AG04449 (cell line): ENCODE results near the gene SEC61B.
A peak's percentile ranks its signal among the peaks of the same experiment; 100 is the strongest.

Experiments
- CTCF ChIA-PET: fragments of 350-600 bp; formaldehyde crosslinking; extraction: SDS; loops from one replicate; lab custom pipeline; 2021; ENCODE audit warnings: antibody characterized with exemption; lab: Yijun Ruan, JAX
- POLR2A ChIA-PET: fragments of 400-600, 350-600 bp; formaldehyde crosslinking; extraction: SDS; loops from one replicate; lab custom pipeline; 2020; ENCODE audit warnings: antibody characterized with exemption, inconsistent platforms; lab: Yijun Ruan, JAX
- DNase-seq: peaks from one replicate; pipeline ENCODE4 v3.0.0-alpha.2; 2010; ENCODE audit warnings: low read depth, low spot score
- H3K4me3 ChIP-seq: 2 replicates; pipeline ENCODE4 v1.5.1; 2011; ENCODE audit warnings: low read depth, mild to moderate bottlenecking, control low read depth, low read length
- TF ChIP-seq, protein P1 (sequence below): IDR thresholded peaks from one replicate; pipeline ENCODE4 v1.5.1; 2011; ENCODE audit warnings: mild to moderate bottlenecking, moderate library complexity, low read length, control low read depth, inconsistent platforms; ENCODE audit not compliant: insufficient read depth; ENCODE audit errors: missing control alignments

Gene SEC61B

DNA sequence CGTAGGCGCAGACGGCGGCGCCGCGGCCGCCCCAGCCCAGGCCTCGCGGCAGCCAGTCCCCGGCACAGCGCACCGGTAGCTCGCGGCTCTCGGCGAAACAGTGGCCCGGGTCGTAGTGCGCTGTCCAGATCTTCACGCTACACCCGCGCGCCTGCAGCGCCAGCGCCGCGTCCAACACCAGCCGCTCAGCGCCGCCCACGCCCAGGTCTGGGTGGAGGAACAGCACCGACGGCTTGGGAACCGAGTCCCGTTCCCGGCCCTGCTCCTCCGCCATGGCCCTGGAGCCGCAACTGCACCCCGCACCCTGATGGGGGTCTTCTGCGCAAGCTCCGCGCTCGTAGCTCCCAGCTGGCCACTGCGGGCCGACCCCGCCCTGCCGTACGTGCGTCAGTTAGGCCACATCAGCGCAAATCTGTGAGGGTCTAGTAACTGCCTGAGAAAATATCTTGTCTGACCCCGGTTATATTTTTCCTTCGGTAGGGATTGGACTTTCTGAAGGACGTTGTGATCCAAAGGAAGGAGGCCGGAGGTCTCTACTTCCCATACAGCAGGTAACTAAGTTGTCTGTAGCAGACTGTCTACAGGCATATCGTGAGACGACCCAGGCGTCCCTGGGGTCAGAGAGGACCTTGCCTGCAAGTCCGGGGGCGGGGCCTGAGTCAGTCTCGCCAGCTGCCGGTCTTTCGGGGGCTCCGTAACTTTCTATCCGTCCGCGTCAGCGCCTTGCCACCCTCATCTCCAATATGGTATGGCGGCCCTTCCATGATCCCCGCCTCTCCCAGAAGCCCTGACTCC lies at the start of gene SEC61B, which contains the start of gene ALG2:
Gene SEC61B (plus strand): TSS at position 662 of the 795 bp plus-strand sequence. CDS start 82 bp downstream, at position 744.
Gene ALG2 (minus strand): TSS at position 322 of the 795 bp plus-strand sequence. CDS start 48 bp downstream, at position 274.
- ChIA-PET POLR2A (interaction anchor here (0.5 to 1.8 kb wide), 9 partner anchors 10 to 1083 kb away, joined by 3 to 8 read pairs (median 3); no protein-coding TSS in a partner anchor), CTCF (interaction anchor here (1.0 to 7.6 kb wide), 6 partner anchors 10 to 223 kb away, joined by 3 to 37 read pairs (median 3); no protein-coding TSS in a partner anchor)
- TF ChIP-seq, protein P1, sequence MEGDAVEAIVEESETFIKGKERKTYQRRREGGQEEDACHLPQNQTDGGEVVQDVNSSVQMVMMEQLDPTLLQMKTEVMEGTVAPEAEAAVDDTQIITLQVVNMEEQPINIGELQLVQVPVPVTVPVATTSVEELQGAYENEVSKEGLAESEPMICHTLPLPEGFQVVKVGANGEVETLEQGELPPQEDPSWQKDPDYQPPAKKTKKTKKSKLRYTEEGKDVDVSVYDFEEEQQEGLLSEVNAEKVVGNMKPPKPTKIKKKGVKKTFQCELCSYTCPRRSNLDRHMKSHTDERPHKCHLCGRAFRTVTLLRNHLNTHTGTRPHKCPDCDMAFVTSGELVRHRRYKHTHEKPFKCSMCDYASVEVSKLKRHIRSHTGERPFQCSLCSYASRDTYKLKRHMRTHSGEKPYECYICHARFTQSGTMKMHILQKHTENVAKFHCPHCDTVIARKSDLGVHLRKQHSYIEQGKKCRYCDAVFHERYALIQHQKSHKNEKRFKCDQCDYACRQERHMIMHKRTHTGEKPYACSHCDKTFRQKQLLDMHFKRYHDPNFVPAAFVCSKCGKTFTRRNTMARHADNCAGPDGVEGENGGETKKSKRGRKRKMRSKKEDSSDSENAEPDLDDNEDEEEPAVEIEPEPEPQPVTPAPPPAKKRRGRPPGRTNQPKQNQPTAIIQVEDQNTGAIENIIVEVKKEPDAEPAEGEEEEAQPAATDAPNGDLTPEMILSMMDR = no peak
- peak within 1 kb of the TSS; percentile 92 for H3K4me3 ChIP-seq
- DNase-seq = peak; percentile 77

GRCh38 chr9:99173570-99174504 lies 48.2 kb upstream of the SEC61B start:
- POLR2A ChIA-PET = no interaction called here
- DNase-seq = no peak
- TF ChIP-seq, protein P1 = no peak
- H3K4me3 ChIP-seq = no peak overlapping the region
- CTCF ChIA-PET = interaction anchor here (1.1 to 7.8 kb wide), 4 partner anchors 9 to 17 kb away, joined by 3 to 57 read pairs (median 12); no protein-coding TSS in a partner anchor

- TF ChIP-seq, protein P1 = no peak
- ChIA-PET CTCF (interaction anchor here (0.9 to 7.8 kb wide), 4 partner anchors 10 to 201 kb away, joined by 3 to 57 read pairs (median 3); no protein-coding TSS in a partner anchor), POLR2A (no interaction called here)
- no peak overlapping the region for H3K4me3 ChIP-seq
- no peak for DNase-seq
Measured at GRCh38 chr9:99176527-99177013, 45.5 kb upstream of the SEC61B start.

GRCh38 chr9:99177576-99178366 lies 44.3 kb upstream of the SEC61B start:
- DNase-seq = no peak
- ChIA-PET POLR2A (no interaction called here), CTCF (interaction anchor here (1.0 to 7.8 kb wide), 4 partner anchors 8 to 1148 kb away, joined by 3 to 57 read pairs (median 4); no protein-coding TSS in a partner anchor)
- no peak overlapping the region for H3K4me3 ChIP-seq
- TF ChIP-seq, protein P1 = no peak
